Measurements from ENCODE around the gene PHOX2B.

DNA sequence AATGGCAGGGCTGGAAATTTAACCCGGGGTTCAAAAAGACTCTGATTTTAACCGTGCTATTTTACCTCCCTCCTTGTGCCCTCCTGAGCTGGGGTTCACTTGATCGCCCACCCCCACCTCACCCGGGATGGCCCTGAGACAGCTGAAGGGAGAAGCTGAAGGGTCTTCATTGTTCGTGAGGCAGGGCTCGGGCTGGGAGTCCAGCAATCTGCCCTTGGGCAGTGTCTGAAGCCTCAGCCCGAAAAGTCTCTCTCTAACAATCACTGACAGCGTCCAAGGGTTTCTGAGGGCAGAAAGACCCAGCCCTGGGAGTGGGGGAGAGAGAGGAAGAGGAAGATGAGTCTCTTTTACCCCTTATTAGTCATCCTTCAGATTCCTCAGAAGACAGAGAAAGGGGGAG is 39.4 kb upstream of the PHOX2B start:
- TF ChIP-seq, protein P1, sequence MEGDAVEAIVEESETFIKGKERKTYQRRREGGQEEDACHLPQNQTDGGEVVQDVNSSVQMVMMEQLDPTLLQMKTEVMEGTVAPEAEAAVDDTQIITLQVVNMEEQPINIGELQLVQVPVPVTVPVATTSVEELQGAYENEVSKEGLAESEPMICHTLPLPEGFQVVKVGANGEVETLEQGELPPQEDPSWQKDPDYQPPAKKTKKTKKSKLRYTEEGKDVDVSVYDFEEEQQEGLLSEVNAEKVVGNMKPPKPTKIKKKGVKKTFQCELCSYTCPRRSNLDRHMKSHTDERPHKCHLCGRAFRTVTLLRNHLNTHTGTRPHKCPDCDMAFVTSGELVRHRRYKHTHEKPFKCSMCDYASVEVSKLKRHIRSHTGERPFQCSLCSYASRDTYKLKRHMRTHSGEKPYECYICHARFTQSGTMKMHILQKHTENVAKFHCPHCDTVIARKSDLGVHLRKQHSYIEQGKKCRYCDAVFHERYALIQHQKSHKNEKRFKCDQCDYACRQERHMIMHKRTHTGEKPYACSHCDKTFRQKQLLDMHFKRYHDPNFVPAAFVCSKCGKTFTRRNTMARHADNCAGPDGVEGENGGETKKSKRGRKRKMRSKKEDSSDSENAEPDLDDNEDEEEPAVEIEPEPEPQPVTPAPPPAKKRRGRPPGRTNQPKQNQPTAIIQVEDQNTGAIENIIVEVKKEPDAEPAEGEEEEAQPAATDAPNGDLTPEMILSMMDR (conservative IDR thresholded peaks at IDR 0.05; ENCODE audit: low read depth, low read length): no peak
- no peak for TF ChIP-seq EZH2 (IDR thresholded peaks at IDR 0.05; ENCODE audit: low read length, unreplicated experiment)
